TTC549 (cell line): ENCODE measurements around the gene ARHGAP15.
A peak's percentile ranks its signal among the peaks of the same experiment; 100 is the strongest.

ENCODE experiments used
- FAIRE-seq: peaks from 2 replicates; lab custom pipeline; 2012; peaks lifted over from hg19 to GRCh38; lab: Jason Lieb, UNC

The ARHGAP15 gene

DNA sequence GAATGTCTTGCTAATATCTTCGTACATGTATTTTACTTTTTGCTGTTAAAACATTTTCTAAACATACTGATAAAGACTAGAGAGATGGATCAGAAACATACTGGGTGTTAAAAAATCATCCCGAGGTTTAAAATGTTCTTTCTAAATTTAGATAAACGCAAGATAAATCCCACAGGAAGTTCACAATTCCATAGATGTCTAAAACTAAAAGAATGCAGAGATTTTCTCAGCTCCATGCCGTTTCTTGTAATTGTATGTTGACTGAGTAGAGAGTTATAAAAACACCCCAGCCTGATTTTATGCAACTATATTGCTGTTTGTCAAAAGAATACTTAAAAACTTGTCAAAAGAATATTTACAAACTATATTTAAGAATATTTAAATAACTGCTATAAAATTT is 455.7 kb downstream of the ARHGAP15 start:
- FAIRE-seq = peak; percentile 9

DNA sequence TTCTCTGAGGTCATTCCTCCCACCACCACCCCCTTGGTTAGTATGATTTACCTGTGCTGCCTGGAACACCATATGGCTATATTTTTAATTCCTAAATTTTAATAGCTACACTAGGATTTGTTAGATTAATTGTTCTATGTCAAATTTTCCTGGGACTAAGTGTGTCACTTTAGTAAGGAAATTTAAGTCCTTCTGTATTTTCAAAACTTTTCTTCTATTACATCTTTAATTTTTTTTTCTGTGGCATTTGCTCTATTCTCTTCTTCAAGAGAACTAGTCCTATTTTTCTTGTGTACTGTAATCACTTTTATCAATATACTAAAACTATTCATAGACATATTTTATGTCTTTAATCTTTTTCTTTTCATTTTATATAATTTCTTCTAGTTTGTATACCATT is 456.9 kb downstream of the ARHGAP15 start:
- FAIRE-seq = peak; percentile 66

DNA sequence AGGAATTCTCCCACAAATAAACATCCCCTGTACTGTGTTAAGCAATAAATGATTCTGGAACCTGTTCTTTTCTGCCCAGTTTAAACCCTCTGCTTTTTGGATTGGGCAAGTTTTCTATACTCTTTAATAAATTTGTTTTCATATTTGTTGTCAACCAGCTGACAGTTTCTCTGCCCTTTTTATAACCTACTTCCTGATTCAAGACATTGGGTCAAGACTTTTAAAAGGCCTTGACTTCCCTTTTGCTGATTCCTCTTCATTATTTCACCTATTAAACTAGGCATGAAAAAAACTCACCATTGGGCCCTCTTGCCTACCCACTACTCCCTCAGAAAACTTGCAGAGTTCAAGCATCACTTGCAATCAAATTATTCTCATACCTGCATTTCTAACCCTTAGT is 459.5 kb downstream of the ARHGAP15 start:
- FAIRE-seq = no peak

DNA sequence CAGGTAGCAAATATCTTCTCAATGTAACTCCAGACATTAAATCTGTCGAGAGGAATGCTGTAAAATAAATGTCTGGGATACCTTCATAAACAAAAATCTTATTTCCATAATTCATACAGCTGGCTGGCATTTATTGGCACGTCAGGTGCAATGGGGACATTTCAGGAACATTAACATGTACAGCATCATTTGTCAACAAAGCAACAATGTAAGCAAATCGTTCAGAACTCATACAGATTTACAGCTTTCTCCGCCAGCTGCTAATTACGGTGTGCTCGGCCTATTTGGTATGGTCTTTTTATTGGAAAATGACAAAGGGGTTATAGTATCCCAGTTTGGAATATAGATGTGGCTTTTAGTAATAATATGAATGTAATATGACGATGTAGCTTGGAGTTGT is 464.9 kb downstream of the ARHGAP15 start:
- FAIRE-seq = no peak

DNA sequence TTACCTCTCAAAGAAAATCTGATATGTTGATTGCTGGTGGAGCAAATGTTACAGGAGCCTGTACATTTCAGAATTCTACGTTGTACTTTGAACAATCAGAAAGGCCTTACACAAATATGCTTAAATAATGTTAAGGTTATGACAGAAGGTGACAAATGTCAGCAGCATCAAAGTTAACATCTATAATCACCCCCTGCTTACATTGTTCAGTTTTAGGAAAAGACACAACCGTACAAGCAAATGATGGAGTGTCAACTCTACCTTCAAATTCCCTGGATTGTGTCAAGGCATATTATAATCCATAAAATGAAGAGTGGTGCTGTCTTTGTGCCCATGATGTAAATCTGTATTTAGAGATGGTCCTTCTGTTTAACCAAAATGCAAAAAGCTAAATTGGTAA is 465.5 kb downstream of the ARHGAP15 start:
- no peak for FAIRE-seq

DNA sequence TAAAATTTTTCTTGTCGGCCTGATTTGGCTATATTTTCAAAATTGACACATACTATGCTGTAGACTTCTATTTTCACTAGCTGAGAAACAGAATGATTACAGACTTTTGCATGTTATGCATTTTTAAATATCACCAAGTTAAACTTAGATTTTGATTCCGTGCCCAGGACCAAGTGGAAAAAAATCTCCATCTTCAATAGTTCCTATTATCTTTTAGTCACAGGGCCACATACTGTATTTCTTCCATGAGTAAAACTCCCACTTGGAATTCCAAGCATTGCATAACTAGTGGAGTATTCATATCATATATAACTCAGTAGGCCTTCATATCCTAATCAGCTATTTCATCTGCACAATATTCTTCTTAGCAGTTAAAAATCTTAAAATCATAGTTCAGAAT is 470.9 kb downstream of the ARHGAP15 start:
- FAIRE-seq = no peak

DNA sequence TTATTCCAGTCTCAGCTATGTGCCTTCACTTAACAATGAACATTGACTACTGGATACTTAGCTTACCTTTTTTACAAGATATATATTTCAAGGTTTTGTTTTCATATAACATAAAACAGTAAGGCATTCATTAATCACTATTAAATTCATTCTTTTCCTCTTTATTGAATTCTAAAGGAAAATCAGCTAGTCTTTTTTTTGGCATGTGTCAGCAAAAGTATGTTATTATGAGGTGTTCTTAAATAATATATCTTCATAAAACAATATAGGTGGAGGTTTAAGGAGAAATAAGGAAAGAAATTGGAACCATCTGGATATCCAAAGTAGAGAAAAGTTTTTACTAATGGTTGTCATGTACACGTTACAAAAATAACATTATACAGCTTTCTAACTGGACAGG is 472.6 kb downstream of the ARHGAP15 start:
- FAIRE-seq = peak; percentile 3

DNA sequence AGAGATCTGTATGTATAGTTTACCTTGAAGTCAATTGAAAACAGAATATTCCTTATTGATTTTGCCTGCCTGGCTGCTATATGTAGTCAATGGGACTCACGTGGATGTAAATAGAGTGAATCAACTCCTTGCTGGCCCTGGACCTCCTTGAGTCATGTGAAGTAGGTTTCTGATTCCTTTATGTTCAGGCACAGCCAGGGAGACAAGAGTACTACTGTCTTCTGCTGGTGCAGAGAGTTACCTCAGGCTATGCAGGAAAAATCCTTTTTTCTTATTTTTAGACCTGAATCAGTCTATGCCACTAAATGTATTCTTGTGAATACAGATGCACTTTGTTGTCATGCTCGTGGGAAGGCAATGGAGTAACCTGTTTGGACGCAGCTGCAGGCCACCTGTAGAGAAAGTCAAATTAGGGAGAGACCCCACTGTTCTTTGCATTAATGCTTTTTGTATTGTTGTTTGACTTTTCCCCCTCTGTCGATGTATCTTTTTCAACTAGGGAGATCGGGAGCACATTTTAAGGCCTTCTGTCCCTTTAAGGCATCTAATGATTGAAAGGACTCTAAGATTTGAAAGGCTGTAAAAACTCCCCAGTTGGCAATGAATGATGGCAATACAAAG is 473.9 kb downstream of the ARHGAP15 start:
- FAIRE-seq = no peak

DNA sequence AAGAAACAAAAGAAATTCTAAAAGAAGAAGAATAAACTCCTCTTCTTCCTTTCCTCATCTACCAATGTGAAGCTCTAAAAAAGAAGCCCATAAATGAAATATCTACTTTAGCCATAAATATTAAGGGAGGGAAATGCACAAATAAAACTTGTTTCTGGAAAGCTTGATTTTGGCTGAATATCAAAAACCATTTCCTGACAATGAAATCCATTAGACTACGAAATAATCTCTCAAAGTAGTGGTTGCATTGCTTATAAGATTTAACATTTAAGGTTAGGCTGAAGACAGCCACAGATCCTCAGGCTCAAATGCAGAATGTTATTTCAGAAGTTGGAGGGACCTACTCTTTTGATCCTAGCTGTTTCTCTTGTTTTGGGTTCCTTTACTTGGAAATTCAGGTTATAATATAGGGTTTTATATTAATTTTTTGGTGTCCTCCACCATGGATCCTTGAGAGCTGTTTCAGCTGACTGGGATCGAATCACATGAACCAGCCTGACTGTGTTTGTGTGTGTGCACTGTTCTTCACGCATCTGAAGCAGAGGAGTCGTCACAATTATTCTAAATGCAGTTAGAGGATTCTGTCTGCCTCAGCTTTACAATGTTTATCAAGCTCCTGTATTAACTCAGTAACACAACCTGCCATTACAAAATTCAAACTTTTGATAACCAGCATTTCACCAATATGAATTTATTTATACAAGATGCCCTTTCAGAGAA is 474.8 kb downstream of the ARHGAP15 start:
- peak; percentile 77 for FAIRE-seq

DNA sequence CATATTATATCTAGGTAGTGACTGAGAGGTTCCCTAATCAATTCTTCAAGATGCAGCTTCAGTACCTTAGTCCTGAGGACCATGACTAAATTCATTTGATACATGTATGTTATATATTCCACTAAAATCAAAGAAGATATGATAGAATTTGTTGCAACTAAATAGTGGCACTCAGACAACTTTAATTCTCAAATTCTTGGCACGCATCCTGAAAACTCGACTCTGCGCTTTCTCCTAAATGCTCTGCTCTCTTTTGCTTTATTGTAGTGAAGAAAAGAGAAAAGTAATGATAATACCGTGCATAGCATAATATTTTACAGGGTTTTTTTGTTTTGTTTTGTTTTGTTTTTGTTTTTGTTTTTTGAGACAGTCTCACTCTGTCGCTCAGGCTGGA is 475.3 kb downstream of the ARHGAP15 start:
- FAIRE-seq = no peak

DNA sequence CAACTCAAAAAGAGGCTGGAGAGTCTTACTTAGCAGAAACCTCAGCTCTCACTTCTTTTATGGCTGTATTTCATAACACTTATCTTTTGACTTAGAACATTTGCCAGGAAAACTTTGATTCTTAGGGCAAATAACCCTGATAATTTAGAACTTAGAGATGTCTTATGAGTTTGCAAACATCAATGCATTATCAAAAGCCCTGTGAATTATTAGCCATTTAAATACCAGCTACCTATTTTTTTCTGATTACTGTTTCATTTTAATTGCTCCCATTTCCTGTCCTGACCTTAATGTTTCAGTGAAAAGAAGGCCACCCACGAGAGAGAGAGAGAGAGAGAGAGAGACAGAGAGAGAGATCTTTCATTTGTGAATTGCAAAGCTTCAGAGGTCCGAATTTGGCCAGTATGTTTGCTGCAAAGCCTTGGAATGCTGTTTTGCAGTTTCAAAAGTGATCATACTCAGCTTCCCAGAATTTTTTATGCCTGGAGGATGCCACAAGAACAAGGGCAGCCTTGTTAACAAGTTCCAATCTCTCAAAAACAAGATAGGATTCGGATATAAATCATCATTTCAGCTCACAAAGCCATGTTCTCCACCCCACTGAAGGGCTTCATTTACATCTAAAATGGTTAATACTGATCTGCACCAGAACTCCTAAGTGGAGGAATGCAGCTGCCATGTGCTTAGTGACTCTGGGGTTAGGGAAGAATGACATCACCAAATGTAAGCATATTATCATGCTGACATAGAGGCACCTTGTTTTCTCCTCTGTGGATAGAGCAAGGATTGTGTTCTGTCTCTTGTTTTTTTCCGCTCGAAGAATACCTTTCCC is 478.2 kb downstream of the ARHGAP15 start:
- peak; percentile 84 for FAIRE-seq

DNA sequence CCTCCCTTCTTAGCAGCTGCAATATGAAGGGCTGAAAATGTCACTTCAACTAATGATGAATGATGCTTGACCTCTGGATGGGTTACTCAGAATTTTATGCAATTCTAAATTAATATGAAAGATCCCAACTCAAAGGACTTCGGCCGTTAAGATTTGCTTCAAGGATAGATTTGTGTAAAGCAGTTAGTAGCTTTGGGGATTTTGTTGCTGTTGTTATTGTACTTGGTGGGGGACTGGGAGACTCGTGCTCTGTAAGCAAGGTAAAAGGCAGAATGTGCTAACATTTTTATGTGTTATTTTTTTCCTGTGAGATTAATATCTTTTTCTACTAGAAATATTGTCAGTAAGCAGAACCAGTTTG is 478.8 kb downstream of the ARHGAP15 start:
- no peak for FAIRE-seq

DNA sequence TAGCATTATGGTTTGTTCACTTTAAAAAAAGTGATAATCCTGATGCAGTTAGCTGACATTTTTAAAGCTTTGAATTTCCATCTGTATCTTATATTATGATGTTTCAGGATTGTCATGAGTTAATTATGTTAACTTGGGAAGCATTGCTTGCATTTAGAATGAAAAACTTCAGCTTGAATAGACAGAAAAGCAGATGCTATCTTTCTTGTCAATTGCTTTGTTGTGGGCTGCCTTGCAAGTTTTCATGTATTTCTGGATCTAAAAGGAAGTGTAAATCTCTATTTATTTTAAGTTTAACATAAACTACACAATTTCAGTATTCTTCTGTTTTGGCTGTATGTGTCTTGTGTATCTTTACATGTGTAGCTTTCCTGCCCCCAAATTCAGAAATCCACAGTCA is 479.5 kb downstream of the ARHGAP15 start:
- FAIRE-seq = peak; percentile 15

DNA sequence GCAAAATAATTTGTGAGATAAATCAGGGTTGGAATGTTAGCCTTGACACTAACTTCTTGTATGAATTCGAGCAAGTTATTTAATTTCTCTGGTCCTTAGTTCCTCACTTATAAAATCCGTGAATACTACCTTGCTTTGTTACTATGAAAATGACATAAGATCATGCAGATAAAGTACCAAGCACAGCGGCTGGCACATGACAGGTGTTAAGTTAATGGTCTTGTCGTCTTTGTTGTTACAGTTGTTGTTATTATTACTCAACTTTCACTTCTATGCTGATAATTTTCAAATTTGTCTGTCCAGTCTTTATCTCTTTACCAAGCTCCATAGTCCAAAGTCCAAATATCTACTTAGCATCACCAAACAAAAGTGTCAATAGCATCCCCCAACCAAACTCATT is 482.1 kb downstream of the ARHGAP15 start:
- FAIRE-seq = no peak

DNA sequence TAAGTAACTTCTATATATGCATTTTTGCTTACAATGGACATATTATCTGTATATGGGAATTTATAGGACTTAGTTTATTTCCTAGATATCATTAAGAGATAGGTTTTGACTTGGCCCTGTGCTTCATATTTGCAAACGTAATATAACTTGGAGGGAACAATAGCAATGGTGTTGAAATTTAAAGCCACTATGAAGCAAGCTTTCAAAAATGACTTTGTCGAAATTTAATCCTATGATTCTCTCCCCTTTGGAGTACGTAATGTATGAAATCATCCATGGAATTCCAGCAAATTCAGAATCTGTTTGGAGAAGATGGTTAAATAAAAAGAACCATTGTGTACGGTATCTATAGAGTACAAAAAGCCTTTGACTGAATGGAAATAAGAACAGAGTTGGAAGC is 486.3 kb downstream of the ARHGAP15 start:
- no peak for FAIRE-seq

DNA sequence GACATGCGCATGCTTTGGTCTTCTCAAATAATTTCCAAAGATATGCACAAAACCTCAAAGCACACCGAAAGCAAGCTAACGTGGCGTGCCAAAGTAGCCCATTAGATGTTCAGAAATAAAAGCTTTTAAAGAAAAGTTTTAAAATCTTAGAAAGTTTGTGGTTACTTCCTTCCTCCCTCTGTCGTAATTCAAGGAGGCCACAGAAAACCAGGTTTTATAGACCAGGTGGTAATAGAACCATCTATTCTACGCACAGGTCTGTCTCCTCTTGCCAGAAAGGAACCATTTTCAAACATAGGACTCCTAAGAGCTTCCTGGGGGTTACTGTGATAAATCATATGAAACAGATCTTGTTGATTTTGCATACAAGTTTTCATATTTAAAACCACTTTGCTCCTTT is 487.2 kb downstream of the ARHGAP15 start:
- no peak for FAIRE-seq

DNA sequence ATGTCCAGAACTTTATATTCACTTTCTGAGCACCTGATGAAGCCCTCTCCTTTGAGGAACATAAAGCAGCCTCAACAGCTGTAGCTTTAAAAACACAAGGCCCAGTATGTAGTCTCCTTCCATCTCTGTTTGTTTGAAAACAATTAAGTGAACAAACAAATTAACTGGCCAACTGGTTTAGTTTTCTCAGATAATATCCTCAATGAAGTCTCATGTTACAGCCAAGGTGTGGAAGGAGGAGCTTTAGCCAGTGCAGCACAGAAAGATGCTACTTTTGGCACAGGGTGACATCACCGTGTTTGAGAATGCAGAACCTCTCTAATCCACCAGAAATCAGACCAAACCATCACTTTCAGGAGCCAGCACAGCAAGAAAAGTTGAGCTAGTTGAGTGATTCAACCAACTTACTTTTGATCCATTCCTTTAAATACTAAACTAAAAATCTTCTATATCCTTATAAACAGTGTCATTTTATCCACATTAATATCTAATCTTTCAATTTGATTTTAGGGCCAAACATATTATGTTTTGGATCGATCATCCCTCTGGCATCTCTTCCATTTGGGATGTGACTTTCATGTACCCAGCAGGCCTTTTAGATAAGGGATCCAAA is 488.7 kb downstream of the ARHGAP15 start:
- FAIRE-seq = no peak

DNA sequence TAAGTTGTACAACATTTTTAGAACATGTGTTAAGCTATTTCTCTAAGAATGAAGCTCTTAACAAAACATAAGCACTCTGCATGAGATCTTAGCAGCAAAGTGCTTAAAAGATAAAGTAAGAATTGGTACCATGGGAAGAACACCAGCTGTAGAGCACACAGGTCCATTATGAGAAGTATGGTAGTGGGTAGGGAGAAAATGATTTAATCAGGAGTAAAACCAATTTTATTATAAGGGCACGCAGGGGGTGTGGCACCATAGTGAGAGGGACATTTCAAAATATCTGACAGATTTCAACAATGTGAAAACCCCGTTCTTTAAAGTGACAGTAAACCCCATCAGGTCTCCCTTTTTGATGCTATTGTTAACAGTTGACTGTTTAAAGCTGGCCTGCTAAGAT is 492.9 kb downstream of the ARHGAP15 start:
- FAIRE-seq = no peak

DNA sequence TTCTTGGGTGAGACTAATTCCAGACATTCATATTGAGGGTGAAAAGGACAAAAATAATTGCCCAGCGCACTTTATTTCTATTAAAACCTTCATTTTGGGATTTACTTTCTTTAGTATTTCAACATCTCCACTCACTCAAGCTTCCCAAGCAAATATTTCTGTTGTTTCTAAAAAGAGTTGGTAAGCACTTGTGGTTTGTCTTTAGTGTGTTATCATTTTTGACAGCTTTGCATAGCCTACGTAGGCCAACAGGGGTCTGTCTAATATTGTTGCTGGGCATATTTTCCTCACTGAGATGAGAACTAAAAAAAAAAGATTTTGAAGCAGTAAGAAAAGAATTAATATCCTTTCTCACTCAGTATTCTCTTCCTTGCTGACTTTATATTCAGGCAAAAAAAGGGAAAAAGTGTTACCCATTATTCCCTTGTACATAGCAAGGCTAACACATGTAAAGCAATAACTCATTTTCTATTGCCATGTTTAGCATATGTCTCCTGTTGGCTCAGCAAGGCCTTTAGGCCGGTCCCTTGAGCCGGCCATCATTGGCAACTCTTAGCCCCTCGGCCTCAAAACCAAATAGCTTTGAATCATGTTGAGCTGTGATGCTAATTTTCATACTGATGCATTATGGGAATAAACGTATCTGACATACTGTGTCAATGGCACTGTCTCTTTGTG is 494.2 kb downstream of the ARHGAP15 start:
- FAIRE-seq = no peak

DNA sequence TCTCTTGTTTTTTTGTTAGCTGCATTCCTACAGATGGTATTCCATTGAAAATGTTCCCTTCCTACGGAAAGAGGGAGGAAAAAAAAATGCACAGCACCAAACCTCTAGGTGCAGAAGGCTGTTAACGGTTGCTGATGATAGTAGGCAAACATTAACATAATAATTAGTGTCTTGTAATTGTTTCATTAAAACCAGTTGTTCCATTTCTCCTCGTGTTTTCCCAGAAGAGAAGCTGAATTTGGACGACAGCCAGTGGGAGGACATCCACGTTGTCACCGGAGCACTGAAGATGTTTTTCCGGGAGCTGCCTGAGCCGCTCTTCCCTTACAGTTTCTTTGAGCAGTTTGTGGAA is 494.7 kb downstream of the ARHGAP15 start:
- FAIRE-seq = no peak

DNA sequence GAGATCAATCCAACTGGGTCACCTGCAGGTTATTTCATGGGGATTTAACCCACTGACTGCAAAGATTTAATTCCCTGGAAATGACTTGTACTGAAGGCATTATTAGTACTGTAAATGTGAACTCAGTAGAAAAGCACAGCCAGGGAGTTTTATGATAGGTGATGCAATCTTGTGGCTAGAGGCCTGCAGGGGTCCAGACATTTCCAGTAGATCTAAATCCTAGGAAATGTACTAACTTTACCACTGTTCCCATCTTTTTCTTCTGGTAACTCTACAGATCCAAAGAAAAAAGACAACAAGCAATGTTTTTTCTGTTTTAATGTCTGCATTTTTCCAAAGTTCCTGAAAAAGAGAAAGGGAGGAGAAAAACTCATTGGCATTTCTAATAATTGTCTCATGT is 500.1 kb downstream of the ARHGAP15 start:
- no peak for FAIRE-seq

DNA sequence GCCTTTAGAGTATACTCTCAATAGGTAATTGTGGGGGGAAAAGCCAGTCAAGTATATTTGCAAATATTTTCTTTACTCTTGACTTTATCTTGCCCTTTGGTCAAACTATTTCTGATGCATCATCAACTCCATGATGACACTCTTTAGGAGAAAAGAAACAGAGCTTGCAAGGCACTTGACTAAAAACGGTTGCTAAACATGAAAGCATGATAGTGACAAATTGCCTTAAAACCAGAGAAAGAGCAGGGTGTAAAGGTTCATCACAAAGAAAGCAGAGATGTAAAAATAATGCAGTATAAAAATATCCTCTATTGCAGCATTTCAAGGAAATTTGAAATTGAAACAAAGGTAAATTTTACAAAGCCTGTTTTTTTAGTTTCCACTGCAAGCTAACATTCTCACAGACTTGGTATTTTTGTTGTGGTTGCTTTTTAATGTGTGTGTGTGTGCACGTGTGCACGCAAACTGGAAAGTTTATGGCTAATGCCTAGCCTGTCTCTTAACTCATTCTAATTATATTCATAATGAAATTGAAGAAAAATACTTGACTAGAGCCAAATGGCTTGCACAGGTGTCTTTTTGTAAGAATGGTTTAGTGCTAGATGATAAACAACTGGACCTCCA is 503.6 kb downstream of the ARHGAP15 start:
- no peak for FAIRE-seq
